Heart right ventricle (tissue), 16 donors: ENCODE data around the gene ASCL5. TPM values are rescaled to one million over a fixed set of nuclear protein-coding genes. Genes with fewer than 3 reads are reported as not detected.

Source experiments
- ATAC-seq, 8 donors: fragments of 200-7000 bp; cut with Tn5 transposase; one replicate each; pipeline ENCODE4 v1.9.1; 2020; ENCODE audit warnings: mild to moderate bottlenecking in 8 of 8, moderate library complexity in 8 of 8, moderate number of reproducible peaks in 1 of 8
- DNase-seq, 2 donors: peaks; one replicate each; pipeline ENCODE4 v3.0.0-alpha.2; 2020
- H3K27ac ChIP-seq, 10 donors: fragments of 200-600 bp; sonication (generic) in 2 of 10; one replicate each; pipeline versions ENCODE4 v1.5.0 to v1.8.0; 2020 to 2022; ENCODE audit warnings: mild to moderate bottlenecking in 3 of 10
- H3K27me3 ChIP-seq, 7 donors: fragments of 200-600 bp; one replicate each; pipeline ENCODE4 v1.8.0; 2021 to 2022; ENCODE audit warnings: mild to moderate bottlenecking in 2 of 7
- H3K36me3 ChIP-seq, 9 donors: fragments of 200-600 bp; sonication (generic) in 1 of 9; one replicate each; pipeline versions ENCODE4 v1.5.0 to v1.8.0; 2020 to 2022; ENCODE audit warnings: mild to moderate bottlenecking in 2 of 9
- H3K4me1 ChIP-seq, 9 donors: fragments of 200-600 bp; sonication (generic) in 1 of 9; one replicate each; pipeline versions ENCODE4 v1.5.0 to v1.8.0; 2020 to 2022; ENCODE audit warnings: mild to moderate bottlenecking in 4 of 9
- H3K4me3 ChIP-seq, 10 donors: fragments of 200-600 bp; sonication (generic) in 2 of 10; one replicate each; pipeline versions ENCODE4 v1.5.0 to v1.8.0; 2020 to 2022; ENCODE audit warnings: mild to moderate bottlenecking in 7 of 10, moderate library complexity in 2 of 10
- H3K9me3 ChIP-seq, 11 donors: fragments of 200-600 bp in 10 of 11; sonication (generic) in 2 of 11; one replicate each; pipeline versions ENCODE4 v1.5.0 to v1.8.0; 2013 to 2022; ENCODE audit warnings: mild to moderate bottlenecking in 2 of 11, control low read depth in 1 of 11, moderate library complexity in 1 of 11
- WGBS, 2 donors: extraction: QIAGEN DNeasy Blood & Tissue Kit; methylation state at CpG; one replicate each; pipeline ENCODE4 v1.1.7; 2013; ENCODE audit warnings: inconsistent platforms in 1 of 2; 5-methylcytosine and 5-hydroxymethylcytosine counted together
- intact Hi-C, 10 donors: fragments of 100-400 bp; cut with DNase I; formaldehyde crosslinking; loops; one replicate each; pipeline versions ENCODE4 v1.11.1 to v1.14.2; 2022
- polyA plus RNA-seq, 2 donors: library from polyadenylated mRNA; stranded (reverse); fragments of 200-250 nt; gene quantifications; one replicate each; pipeline ENCODE4 v1.2.3, GENCODE V29; 2013
- total RNA-seq, 10 donors: library from RNA; stranded (reverse); fragmentation: NEBNext Ultra II Directional in 3 of 10; extraction: Animal tissue kit (Norgen Biotek cat#: 25700) in 3 of 10; gene quantifications; one replicate each; pipeline versions ENCODE4 v1.2.1 to v1.2.4, GENCODE V29; 2021 to 2023
- TF ChIP-seq, protein P1 (sequence below), 9 donors: fragments of 200-600 bp; sonication (generic) in 2 of 9; IDR thresholded peaks; one replicate each; pipeline versions ENCODE4 v1.5.0 to v1.8.0; 2021 to 2022; ENCODE audit warnings: antibody characterized with exemption in 9 of 9, mild to moderate bottlenecking in 5 of 9, moderate library complexity in 1 of 9
- donor health status: Arrhythmogenic right ventricular cardiomyopathy.
- donor health status: ischemic (EF 13 %, LVEDD 7.1; RV severe dilation, severe dysfunction).
- donor health status: healthy with polysubstance abuse.
- donor health status: DM: no; HTN: yes; CAD: no.
- donor health status: DM: no; HTN: no; CAD: no.
- donor health status: ischemic (EF 25% LVEDD 6.9; RV normal size, moderate dysfunction).
- donor health status: ischemic (EF 25% LVEDD 5.7; RV mildly dilated, moderate dysfunction).
- donor health status: healthy.
- donor health status: DM: yes; HTN: yes; CAD: no.
- donor health status: Ischemic cardiomyopathy.
- donor health status: ischemic (EF 35%, LVEDD 5.7; RV mildly dilated, moderate dysfunction).
- donor health status: nonischemic (EF 11% LVEDD 7.7; RV severe dilation, severe dysfunction).
- donor health status: DM: yes; HTN: yes; CAD: no.
- donor health status: PGD.
- donor health status: ischemic (EF 29% LVEDD 5.4; RV normal size, mild dysfunction).
- donor health status: nonischemic (EF 23%, LVEDD 6.1; RV moderate dilation, normal function).

ASCL5 gene
- total and polyA plus RNA-seq, 12 donors: not detected

DNA sequence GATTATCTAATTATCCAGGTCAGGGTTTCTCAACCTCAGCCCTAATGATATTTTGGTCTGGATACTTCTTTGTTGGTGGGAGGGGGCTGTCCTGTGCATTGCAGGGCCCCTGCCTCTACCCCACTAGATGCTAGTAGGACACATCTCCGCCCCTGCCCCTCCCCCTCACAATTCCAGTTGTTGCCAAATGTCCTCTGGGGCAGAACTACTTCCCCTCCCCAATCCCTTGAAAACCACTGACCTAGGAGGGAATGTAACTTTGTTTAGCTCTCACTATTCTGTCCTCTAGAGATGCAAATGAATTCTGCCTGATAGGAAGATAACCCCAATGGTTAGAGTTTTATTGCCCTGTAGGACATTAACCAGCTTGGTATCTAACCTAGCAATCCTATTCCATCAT lies 22.8 kb downstream of the ASCL5 start:
- DNase-seq (no peak), ATAC-seq (no peak)
- H3K9me3 ChIP-seq: no peaks in the 10 kb centered on the region
- TF ChIP-seq, protein P1, sequence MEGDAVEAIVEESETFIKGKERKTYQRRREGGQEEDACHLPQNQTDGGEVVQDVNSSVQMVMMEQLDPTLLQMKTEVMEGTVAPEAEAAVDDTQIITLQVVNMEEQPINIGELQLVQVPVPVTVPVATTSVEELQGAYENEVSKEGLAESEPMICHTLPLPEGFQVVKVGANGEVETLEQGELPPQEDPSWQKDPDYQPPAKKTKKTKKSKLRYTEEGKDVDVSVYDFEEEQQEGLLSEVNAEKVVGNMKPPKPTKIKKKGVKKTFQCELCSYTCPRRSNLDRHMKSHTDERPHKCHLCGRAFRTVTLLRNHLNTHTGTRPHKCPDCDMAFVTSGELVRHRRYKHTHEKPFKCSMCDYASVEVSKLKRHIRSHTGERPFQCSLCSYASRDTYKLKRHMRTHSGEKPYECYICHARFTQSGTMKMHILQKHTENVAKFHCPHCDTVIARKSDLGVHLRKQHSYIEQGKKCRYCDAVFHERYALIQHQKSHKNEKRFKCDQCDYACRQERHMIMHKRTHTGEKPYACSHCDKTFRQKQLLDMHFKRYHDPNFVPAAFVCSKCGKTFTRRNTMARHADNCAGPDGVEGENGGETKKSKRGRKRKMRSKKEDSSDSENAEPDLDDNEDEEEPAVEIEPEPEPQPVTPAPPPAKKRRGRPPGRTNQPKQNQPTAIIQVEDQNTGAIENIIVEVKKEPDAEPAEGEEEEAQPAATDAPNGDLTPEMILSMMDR (IDR thresholded peaks at IDR 0.05): no peak
- no peak overlapping the region for H3K27ac ChIP-seq
- peaks cover 0 to 15% (median 0%) of the 10 kb centered on the region in 7 donors for H3K27me3 ChIP-seq
- intact Hi-C loops: no loop called here
- H3K4me3 ChIP-seq: no peak overlapping the region
- H3K4me1 ChIP-seq: no peaks in the 10 kb centered on the region
- no peaks in the 10 kb centered on the region for H3K36me3 ChIP-seq
- WGBS, 2 donors: 66 to 73% methylated on average over 1 of the region's 1 CpG

DNA sequence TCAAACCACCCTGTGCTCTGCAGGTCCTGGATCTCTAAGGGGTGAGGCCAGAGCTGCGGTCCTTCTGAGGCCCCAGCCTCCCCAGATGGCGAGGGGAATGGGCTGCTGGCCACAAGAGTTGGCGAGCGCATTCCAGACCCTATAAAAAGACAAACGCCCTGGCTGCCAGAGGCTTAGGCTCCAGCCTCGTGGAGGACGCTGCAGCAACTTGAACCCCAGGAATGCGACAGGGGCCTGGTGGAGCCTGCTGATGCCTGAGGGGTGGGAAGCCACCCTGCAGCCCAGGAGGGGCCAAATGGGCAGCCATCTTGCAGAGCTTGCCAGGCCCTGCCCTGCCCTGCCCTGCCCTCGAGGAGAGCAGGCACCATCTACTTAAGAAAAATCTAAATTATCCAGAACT lies 23.3 kb downstream of the ASCL5 start:
- TF ChIP-seq, protein P1 (IDR thresholded peaks at IDR 0.05): no peak
- Histone ChIP-seq H3K9me3 (no peaks in the 10 kb centered on the region), H3K4me1 (no peaks in the 10 kb centered on the region), H3K27me3 (peaks cover 0 to 15% (median 0%) of the 10 kb centered on the region in 7 donors), H3K36me3 (no peaks in the 10 kb centered on the region), H3K4me3 (no peak overlapping the region), H3K27ac (no peak overlapping the region)
- intact Hi-C loops: no loop called here
- 64 to 70% methylated on average over 9 of the region's 9 CpGs for WGBS, 2 donors
- DNase-seq (no peak), ATAC-seq (no peak)

DNA sequence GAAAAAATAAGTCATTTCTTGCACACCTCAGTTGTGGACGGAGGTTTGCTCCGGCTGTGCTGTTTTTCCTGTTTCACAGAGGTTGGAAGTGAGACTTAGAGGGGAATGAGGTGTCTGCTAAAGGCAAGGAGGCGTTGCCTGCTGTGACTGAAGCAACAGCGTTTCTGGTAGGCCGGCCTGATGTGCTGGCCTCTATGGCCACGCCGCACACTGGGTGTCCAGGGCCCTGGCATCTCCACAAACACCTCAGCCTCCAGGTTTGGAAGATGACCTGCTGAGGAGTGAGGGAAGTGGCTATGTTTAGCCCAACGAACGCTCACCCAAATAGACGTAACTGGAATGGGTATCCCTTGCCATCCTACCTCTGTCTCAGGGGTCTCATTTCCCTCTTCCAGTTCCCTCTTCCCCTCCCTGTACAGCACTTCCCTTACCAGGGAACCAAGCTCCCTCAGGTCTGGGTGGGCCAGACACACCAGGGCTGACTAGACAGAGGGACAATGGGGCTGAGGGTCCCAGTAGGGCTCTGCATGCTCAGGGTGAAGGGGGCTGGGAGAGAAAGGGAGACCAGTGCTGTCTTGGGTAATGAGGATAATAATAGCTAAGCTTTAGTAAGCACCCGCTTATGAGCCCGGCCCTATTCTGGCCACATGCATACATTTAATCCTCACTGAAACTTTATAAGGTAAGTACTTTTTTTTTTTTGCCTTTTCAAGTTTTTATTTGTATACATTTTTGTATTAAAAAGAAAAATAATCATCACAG lies 26.6 kb downstream of the ASCL5 start:
- H3K27me3 ChIP-seq: peaks cover 0 to 11% (median 0%) of the 10 kb centered on the region in 7 donors
- DNase-seq (no peak), ATAC-seq (no peak)
- 91 to 92% methylated on average over 12 of the region's 12 CpGs for WGBS, 2 donors
- H3K36me3 ChIP-seq: no peaks in the 10 kb centered on the region
- TF ChIP-seq, protein P1 (IDR thresholded peaks at IDR 0.05): no peak
- H3K9me3 ChIP-seq: no peaks in the 10 kb centered on the region
- intact Hi-C loops: no loop called here
- no peak overlapping the region for H3K27ac ChIP-seq
- no peaks in the 10 kb centered on the region for H3K4me1 ChIP-seq
- H3K4me3 ChIP-seq: no peak overlapping the region

DNA sequence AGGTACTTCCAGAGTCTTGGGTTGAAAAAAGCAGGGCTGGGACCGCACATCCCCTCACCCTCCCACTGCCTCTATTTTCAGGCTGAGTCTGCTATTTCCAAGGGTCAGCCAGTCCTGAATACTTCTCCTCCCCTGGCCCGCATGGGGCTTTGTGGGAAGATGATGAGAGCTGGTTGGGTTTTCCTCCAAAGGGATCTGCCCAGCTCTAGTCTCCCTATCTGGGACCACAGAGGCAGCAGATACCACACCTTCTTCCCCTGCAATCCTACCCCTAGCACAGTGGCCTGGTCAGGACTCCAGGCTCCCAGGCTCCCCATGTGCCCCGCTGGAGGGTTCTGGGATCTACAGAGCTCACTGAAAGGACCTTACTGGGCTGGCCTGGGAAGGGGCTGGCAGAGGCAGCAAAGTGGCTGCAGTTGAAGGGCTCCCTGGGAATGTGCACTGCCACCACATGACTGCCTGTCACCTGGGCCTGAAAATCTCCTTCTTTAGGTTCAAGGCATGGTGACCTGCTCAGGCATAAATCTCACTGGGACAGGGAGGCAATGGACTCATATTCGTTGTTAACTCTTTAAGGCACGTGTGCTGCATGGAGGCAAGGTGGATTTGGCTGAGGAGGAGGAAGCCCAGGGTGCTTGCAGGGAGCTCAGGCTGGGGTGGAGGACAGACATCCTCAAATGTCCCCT lies 27.8 kb downstream of the ASCL5 start:
- no peak overlapping the region for H3K4me3 ChIP-seq
- 69 to 79% methylated on average over 5 of the region's 5 CpGs for WGBS, 2 donors
- DNase-seq (no peak), ATAC-seq (no peak)
- no peak overlapping the region for H3K27ac ChIP-seq
- H3K9me3 ChIP-seq: no peaks in the 10 kb centered on the region
- no peaks in the 10 kb centered on the region for H3K36me3 ChIP-seq
- TF ChIP-seq, protein P1 (IDR thresholded peaks at IDR 0.05): no peak
- no peaks in the 10 kb centered on the region for H3K4me1 ChIP-seq
- intact Hi-C loops: loop anchor here in 1 of 10 donors (10.0 kb wide), 1 partner anchor 116 kb away; no protein-coding TSS in a partner anchor
- peaks cover 0 to 11% (median 0%) of the 10 kb centered on the region in 7 donors for H3K27me3 ChIP-seq
